Measurements from ENCODE around the gene ZNF90. TPM values are rescaled to one million over a fixed set of nuclear protein-coding genes. Genes with fewer than 3 reads are reported as not detected.

ZNF90 gene
- total RNA-seq: 1 to 10 TPM in 2 of 4 donors, under 1 TPM in 2; 0.29 to 9.8 (median 2.8) TPM

- intact Hi-C loops (cut with DNase I; ENCODE audit: low total_unique reads): no loop called here
- no peak for TF ChIP-seq POLR2A (IDR thresholded peaks at IDR 0.05)
- no peak for TF ChIP-seq CTCF (IDR thresholded peaks at IDR 0.05)
- peak within 1 kb of the TSS; percentile 52 to 54 for H3K27ac ChIP-seq
These were observed at the start of gene ZNF90 for GRCh38 chr19:20077791-20078463. ZNF90 (plus strand) TSS chr19:20078000; CDS start chr19:20078133, 133 bp downstream.

GRCh38 chr19:20028611-20029010 lies 49.2 kb upstream of the ZNF90 start:
- DNase-seq: no peak
- intact Hi-C loops (cut with DNase I; ENCODE audit: low total_unique reads): no loop called here
- Histone ChIP-seq H3K27me3 (no peaks in the 10 kb centered on the region), H3K4me3 (no peak overlapping the region), H3K36me3 (no peaks in the 10 kb centered on the region), H3K9me3 (no peaks in the 10 kb centered on the region), H3K4me1 (no peaks in the 10 kb centered on the region), H3K27ac (no peak overlapping the region)
- TF ChIP-seq CTCF (IDR thresholded peaks at IDR 0.05) (no peak), POLR2A (IDR thresholded peaks at IDR 0.05) (no peak)

More at GRCh38 chr19:20077791-20078463, at the start of gene ZNF90:
- Histone ChIP-seq H3K27me3 (no peaks in the 10 kb centered on the region), H3K4me3 (peak within 1 kb of the TSS; percentile 47 to 51), H3K36me3 (no peaks in the 10 kb centered on the region), H3K9me3 (no peaks in the 10 kb centered on the region), H3K4me1 (no peaks in the 10 kb centered on the region)
- peak; percentile 96 to 98 for DNase-seq

GRCh38 chr19:20035935-20036334 lies 41.9 kb upstream of the ZNF90 start:
- no peaks in the 10 kb centered on the region for H3K36me3 ChIP-seq
- H3K4me1 ChIP-seq: no peaks in the 10 kb centered on the region
- no peak for DNase-seq
- H3K27ac ChIP-seq: no peak overlapping the region
- no peak overlapping the region for H3K4me3 ChIP-seq
- H3K27me3 ChIP-seq: no peaks in the 10 kb centered on the region
- TF ChIP-seq CTCF (IDR thresholded peaks at IDR 0.05) (no peak), POLR2A (IDR thresholded peaks at IDR 0.05) (no peak)
- H3K9me3 ChIP-seq: no peaks in the 10 kb centered on the region
- intact Hi-C loops (cut with DNase I; ENCODE audit: low total_unique reads): no loop called here

- Histone ChIP-seq H3K9me3 (no peaks in the 10 kb centered on the region), H3K4me3 (peak overlapping the region; percentile 62), H3K36me3 (no peaks in the 10 kb centered on the region), H3K27me3 (no peaks in the 10 kb centered on the region), H3K4me1 (no peaks in the 10 kb centered on the region), H3K27ac (peak overlapping the region; percentile 35 to 60)
- DNase-seq: no peak
- intact Hi-C loops (cut with DNase I; ENCODE audit: low total_unique reads): no loop called here
- TF ChIP-seq POLR2A (IDR thresholded peaks at IDR 0.05) (no peak), CTCF (IDR thresholded peaks at IDR 0.05) (no peak)
These were observed 39.2 kb upstream of the ZNF90 start for GRCh38 chr19:20038358-20039202.

GRCh38 chr19:20039203-20039723 lies 38.5 kb upstream of the ZNF90 start, which contains the start of gene ZNF682:
ZNF682 (minus strand) TSS chr19:20039505; CDS start chr19:20039345, 160 bp downstream.
- no peaks in the 10 kb centered on the region for H3K36me3 ChIP-seq
- H3K4me1 ChIP-seq: no peaks in the 10 kb centered on the region
- peak within 1 kb of the TSS; percentile 62 for H3K4me3 ChIP-seq
- peak; percentile 94 to 96 for DNase-seq
- TF ChIP-seq CTCF (IDR thresholded peaks at IDR 0.05) (no peak), POLR2A (IDR thresholded peaks at IDR 0.05) (peak in 1 of 2 donors; percentile 13)
- H3K27ac ChIP-seq: peak within 1 kb of the TSS; percentile 35 to 60
- no peaks in the 10 kb centered on the region for H3K9me3 ChIP-seq
- intact Hi-C loops (cut with DNase I; ENCODE audit: low total_unique reads): no loop called here
- H3K27me3 ChIP-seq: no peaks in the 10 kb centered on the region

Data from uterus (tissue), 4 donors.